Gastroesophageal sphincter (tissue), 4 donors: ENCODE data around the gene DMBT1. TPM values are rescaled to one million over a fixed set of nuclear protein-coding genes. Genes with fewer than 3 reads are reported as not detected.
"Not testable (repeated sequence)": the region's sequence is repeated elsewhere in the genome, so short reads cannot be mapped to it uniquely, and the experiment has no call there.

Source experiments
- ATAC-seq: fragments of 150-250 bp; one replicate; pipeline ENCODE4 v1.9.1; 2016; ENCODE audit warnings: mild to moderate bottlenecking, moderate library complexity
- H3K27ac ChIP-seq, 4 donors: fragments of 200-600 bp; sonication (generic) in 3 of 4; 1 replicate in 3 of 4; 2 replicates in 1 of 4; pipeline ENCODE4 v1.5.1; 2016 to 2019
- H3K27me3 ChIP-seq: fragments of 200-600 bp; sonication (generic); one replicate; pipeline ENCODE4 v1.5.1; 2019
- H3K36me3 ChIP-seq, 2 donors: fragments of 200-600 bp; sonication (generic); one replicate each; pipeline ENCODE4 v1.5.1; 2019; ENCODE audit warnings: control low read depth in 1 of 2
- H3K4me1 ChIP-seq, 3 donors: fragments of 200-600 bp; sonication (generic); 1 replicate in 2 of 3; 2 replicates in 1 of 3; pipeline ENCODE4 v1.5.1; 2016 to 2019; ENCODE audit warnings: control low read depth in 2 of 3
- H3K4me3 ChIP-seq, 2 donors: fragments of 200-600 bp; sonication (generic); one replicate each; pipeline ENCODE4 v1.5.1; 2019; ENCODE audit warnings: mild to moderate bottlenecking in 1 of 2, moderate library complexity in 1 of 2
- H3K9me3 ChIP-seq, 3 donors: fragments of 200-600 bp; sonication (generic); one replicate each; pipeline ENCODE4 v1.5.1; 2017 to 2019; ENCODE audit warnings: control low read depth in 2 of 3
- EP300 ChIP-seq: sonication (generic); formaldehyde crosslinking; IDR thresholded peaks from one replicate; pipeline ENCODE4 v1.6.1; 2017; ENCODE audit warnings: antibody characterized with exemption, mild to moderate bottlenecking
- POLR2A ChIP-seq, 2 donors: fragments of 450-650 bp; IDR thresholded peaks; one replicate each; pipeline ENCODE4 v1.6.1; 2017; ENCODE audit warnings: antibody characterized with exemption in 2 of 2, mild to moderate bottlenecking in 2 of 2, moderate library complexity in 1 of 2
- POLR2AphosphoS5 ChIP-seq: sonication (generic); formaldehyde crosslinking; IDR thresholded peaks from one replicate; pipeline ENCODE4 v1.6.1; 2017; ENCODE audit warnings: antibody characterized with exemption
- WGBS, 2 donors: methylation state at CpG; one replicate each; pipeline ENCODE4 v1.1.5; 2018; ENCODE audit warnings: low coverage in 1 of 2; 5-methylcytosine and 5-hydroxymethylcytosine counted together
- total RNA-seq, 4 donors: library from RNA; depleted of rRNA; stranded (reverse); fragments of >200 nt; gene quantifications; one replicate each; pipeline ENCODE4 v1.1.0, GENCODE V29; 2016
- TF ChIP-seq, protein P1 (sequence below), 4 experiments: fragments of 200-600 bp in 2 of 4; fragments of 450-650 bp in 2 of 4; sonication (generic) in 1 of 4; IDR thresholded peaks; one replicate each; pipeline ENCODE4 v1.5.1; 2017 to 2019; ENCODE audit warnings: antibody characterized with exemption in 4 of 4, mild to moderate bottlenecking in 2 of 4, moderate library complexity in 2 of 4

DMBT1 gene
- total RNA-seq, 4 donors from 2014 or later = 0.08 to 2.8 TPM; not detected in 2

GRCh38 chr10:122591736-122592135 is 31.2 kb downstream of the DMBT1 start:
- no peak for TF ChIP-seq EP300
- no peak for TF ChIP-seq POLR2A (IDR thresholded peaks at IDR 0.05)
- TF ChIP-seq, protein P1, sequence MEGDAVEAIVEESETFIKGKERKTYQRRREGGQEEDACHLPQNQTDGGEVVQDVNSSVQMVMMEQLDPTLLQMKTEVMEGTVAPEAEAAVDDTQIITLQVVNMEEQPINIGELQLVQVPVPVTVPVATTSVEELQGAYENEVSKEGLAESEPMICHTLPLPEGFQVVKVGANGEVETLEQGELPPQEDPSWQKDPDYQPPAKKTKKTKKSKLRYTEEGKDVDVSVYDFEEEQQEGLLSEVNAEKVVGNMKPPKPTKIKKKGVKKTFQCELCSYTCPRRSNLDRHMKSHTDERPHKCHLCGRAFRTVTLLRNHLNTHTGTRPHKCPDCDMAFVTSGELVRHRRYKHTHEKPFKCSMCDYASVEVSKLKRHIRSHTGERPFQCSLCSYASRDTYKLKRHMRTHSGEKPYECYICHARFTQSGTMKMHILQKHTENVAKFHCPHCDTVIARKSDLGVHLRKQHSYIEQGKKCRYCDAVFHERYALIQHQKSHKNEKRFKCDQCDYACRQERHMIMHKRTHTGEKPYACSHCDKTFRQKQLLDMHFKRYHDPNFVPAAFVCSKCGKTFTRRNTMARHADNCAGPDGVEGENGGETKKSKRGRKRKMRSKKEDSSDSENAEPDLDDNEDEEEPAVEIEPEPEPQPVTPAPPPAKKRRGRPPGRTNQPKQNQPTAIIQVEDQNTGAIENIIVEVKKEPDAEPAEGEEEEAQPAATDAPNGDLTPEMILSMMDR (IDR thresholded peaks at IDR 0.05) = no peak
- no peak for TF ChIP-seq POLR2AphosphoS5
- Histone ChIP-seq H3K4me1 (no peaks in the 10 kb centered on the region), H3K9me3 (no peaks in the 10 kb centered on the region), H3K36me3 (no peaks in the 10 kb centered on the region), H3K27ac (no peak overlapping the region), H3K4me3 (no peak overlapping the region), H3K27me3 (no peaks in the 10 kb centered on the region)
- no CpG with 5 or more reads among the region's 3 CpGs for WGBS, 2 donors
- no peak for ATAC-seq

- H3K27ac ChIP-seq = no peak overlapping the region
- no peak for TF ChIP-seq POLR2A (IDR thresholded peaks at IDR 0.05)
- no peak for TF ChIP-seq EP300
- TF ChIP-seq, protein P1 (IDR thresholded peaks at IDR 0.05) = no peak
- no peak for TF ChIP-seq POLR2AphosphoS5
- no peaks in the 10 kb centered on the region for H3K4me1 ChIP-seq
- no peak for ATAC-seq
- 100% methylated on average over 1 of the region's 10 CpGs; no CpG with 5 or more reads in 1 of the 2 donors for WGBS, 2 donors
- H3K4me3 ChIP-seq = no peak overlapping the region
- H3K9me3 ChIP-seq = no peaks in the 10 kb centered on the region
- no peaks in the 10 kb centered on the region for H3K27me3 ChIP-seq
- H3K36me3 ChIP-seq = no peaks in the 10 kb centered on the region
Measured at GRCh38 chr10:122592161-122592560, 31.6 kb downstream of the DMBT1 start.

- no peaks in the 10 kb centered on the region for H3K36me3 ChIP-seq
- 40 to 60% methylated on average over 1 to 2 of the region's 10 CpGs for WGBS, 2 donors
- no peaks in the 10 kb centered on the region for H3K4me1 ChIP-seq
- H3K27ac ChIP-seq = no peak overlapping the region
- ATAC-seq = no peak
- H3K9me3 ChIP-seq = no peaks in the 10 kb centered on the region
- H3K27me3 ChIP-seq = no peaks in the 10 kb centered on the region
- no peak overlapping the region for H3K4me3 ChIP-seq
- no peak for TF ChIP-seq POLR2AphosphoS5
- TF ChIP-seq, protein P1 (IDR thresholded peaks at IDR 0.05) = no peak
Measured at GRCh38 chr10:122617476-122618270, 57.1 kb downstream of the DMBT1 start.

GRCh38 chr10:122618461-122619165 is 58.1 kb downstream of the DMBT1 start:
- no peak for TF ChIP-seq POLR2A (IDR thresholded peaks at IDR 0.05)
- TF ChIP-seq, protein P1 (IDR thresholded peaks at IDR 0.05) = no peak
- Histone ChIP-seq H3K36me3 (no peaks in the 10 kb centered on the region), H3K27me3 (no peaks in the 10 kb centered on the region), H3K4me1 (no peaks in the 10 kb centered on the region), H3K4me3 (no peak overlapping the region), H3K27ac (no peak overlapping the region), H3K9me3 (no peaks in the 10 kb centered on the region)
- WGBS, 2 donors = 72% methylated on average over 2 of the region's 5 CpGs; no CpG with 5 or more reads in 1 of the 2 donors
- ATAC-seq = no peak

- not testable (repeated sequence) for H3K27me3 ChIP-seq, H3K36me3 ChIP-seq, H3K27ac ChIP-seq, H3K9me3 ChIP-seq, ATAC-seq, H3K4me3 ChIP-seq, H3K4me1 ChIP-seq
- 82% methylated on average over 3 of the region's 8 CpGs; no CpG with 5 or more reads in 1 of the 2 donors for WGBS, 2 donors
Measured at GRCh38 chr10:122620961-122621360, 60.4 kb downstream of the DMBT1 start.
